Measurements from ENCODE around the gene FGF1.

DNA sequence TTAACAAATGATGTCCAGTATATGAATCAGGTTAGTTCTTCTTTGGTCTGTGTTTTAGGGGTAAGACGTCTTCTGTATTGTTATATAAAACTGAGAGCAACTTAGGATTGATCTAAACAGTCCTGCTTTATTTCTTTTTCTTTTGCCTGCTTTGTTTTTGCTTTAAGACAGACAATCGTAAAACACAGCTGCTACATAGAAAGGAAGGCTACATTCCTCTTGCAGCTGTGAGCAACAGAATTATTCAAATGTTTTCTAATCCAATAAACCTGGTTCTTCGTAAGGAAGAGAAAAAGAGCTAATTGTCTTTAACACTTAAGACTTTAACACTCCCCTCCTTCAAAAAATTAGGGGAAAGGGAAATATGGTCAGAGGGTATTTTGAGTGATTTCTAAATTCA lies 14.6 kb downstream of the FGF1 start:
- TF ChIP-seq CTCF (IDR thresholded peaks at IDR 0.05) = no peak
- TF ChIP-seq POLR2A (IDR thresholded peaks at IDR 0.05) = no peak
- no peak for TF ChIP-seq EP300 (IDR thresholded peaks at IDR 0.05)
- no peak for TF ChIP-seq POLR2AphosphoS5 (IDR thresholded peaks at IDR 0.05)
